T-helper 2 cell treated with Interferon-gamma antibody and Interleukin-4, amounts not matched to agents 100 ng/mL and 5 ng/mL, for 36 hours (primary cell): ENCODE measurements around the gene ITPRIPL1. TPM values are rescaled to one million over a fixed set of nuclear protein-coding genes. Genes with fewer than 3 reads are reported as not detected.

Source experiments
- intact Hi-C: fragments of 100-400 bp; cut with micrococcal nuclease; formaldehyde crosslinking; loops from one replicate; pipeline ENCODE4 v1.15.1; 2023
- total RNA-seq: library from RNA; stranded (reverse); gene quantifications from 2 replicates; pipeline ENCODE4 v1.2.3, GENCODE V29; 2022

The ITPRIPL1 gene
- total RNA-seq, 1 donor from 2014 or later: 35.8 TPM

- intact Hi-C loops: loop anchor here (1.0 to 10.0 kb wide), 7 partner anchors 16 to 316 kb away; partner anchors contain the start of genes ARID5A, CIAO1, DUSP2 and KANSL3
These were observed 4.1 kb upstream of the ITPRIPL1 start for GRCh38 chr2:96320728-96321622.

DNA sequence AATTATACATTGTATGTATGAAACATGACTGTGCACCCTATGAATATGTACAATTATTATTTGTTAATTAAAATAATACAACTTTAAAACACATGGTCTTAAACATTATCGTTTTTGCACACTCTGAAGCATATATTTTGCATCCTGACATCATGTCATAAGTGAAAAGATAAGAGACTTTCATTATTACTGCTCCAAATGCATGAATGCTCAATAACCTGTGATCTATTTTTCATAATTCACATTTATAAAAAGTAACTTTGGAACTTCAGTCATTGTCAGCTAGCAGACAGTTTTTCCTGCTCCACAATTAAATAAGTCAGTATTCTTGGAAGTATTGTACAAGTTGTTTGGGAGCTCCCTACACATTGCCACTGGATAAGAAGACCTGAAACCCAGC lies 1.3 kb upstream of the ITPRIPL1 start:
- intact Hi-C loops: loop anchor here (5.0 to 10.0 kb wide), 5 partner anchors 33 to 313 kb away; partner anchors contain the start of genes ARID5A, CIAO1, DUSP2 and KANSL3

DNA sequence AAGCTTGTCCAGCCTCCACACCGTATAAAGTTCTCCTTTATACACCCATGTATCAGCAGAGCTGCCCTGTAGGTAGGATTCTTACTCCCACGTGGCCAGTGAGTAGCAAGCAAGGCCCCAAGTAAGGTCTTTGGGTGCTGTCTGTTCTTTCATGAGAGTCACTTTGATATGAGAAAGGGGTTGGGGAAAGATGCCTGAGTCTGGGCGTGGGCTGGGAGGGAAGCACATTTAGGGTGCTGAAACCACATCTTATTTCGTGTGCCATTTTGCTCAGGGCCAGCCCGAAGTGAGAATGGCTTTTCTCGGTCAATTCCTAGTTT lies 436 bp upstream of the ITPRIPL1 start:
- intact Hi-C loops: loop anchor here (5.0 to 10.0 kb wide), 6 partner anchors 33 to 313 kb away; partner anchors contain the start of genes ARID5A, CIAO1, DUSP2 and KANSL3

DNA sequence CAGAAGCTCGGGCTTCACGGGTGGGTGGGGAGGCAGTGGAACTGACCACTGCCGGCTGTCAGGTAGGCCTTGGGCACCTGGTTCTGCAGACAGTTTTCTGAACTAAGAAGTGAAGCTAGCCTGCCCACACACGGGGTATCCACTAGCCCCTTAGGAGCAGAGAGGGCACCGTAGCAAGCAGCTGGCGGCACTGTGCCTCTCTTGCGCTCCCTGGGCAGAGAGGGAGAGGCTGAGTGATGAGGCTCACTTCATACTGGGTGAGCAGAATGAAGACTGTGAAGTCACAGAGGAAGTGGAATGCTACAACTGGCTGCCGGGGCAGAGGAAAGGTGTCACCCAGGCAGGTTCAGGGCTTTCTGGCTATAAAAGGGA lies 753 bp downstream of the ITPRIPL1 start:
- intact Hi-C loops: loop anchor here (1.0 to 10.0 kb wide), 3 partner anchors 9 to 181 kb away; partner anchors contain the start of genes DUSP2, NCAPH and STARD7

- intact Hi-C loops: loop anchor here (1.0 to 10.0 kb wide), 3 partner anchors 9 to 182 kb away; partner anchors contain the start of genes DUSP2, NCAPH and STARD7
These were observed 1.4 kb downstream of the ITPRIPL1 start for GRCh38 chr2:96326564-96326963.

DNA sequence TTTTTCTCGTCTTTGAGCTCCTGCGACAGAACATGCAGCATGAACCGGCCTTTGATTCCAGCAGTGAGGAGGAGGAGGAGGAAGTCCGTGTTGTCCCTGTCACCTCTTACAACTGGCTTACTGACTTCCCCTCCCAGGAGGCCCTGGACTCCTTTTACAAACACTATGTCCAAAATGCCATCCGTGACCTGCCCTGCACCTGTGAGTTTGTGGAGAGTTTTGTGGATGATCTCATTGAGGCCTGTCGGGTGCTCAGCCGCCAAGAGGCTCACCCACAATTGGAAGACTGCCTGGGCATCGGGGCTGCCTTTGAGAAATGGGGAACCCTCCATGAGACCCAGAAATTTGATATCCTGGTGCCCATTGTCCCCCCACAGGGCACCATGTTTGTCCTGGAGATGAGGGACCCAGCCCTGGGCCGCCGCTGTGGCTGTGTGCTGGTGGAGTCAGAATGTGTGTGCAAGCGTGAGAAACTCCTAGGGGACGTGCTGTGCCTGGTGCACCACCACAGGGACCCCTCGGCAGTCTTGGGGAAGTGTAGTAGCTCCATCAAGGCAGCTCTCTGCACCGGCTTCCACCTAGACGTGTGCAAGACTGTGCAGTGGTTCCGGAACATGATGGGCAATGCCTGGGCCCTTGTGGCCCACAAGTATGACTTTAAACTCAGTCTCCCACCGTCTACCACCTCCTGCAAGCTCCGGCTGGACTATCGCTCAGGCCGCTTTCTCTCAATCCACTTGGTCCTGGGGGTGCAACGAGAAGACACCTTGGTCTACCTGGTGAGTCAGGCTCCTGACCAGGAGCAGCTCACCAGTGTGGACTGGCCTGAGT lies 2.1 kb downstream of the ITPRIPL1 start:
- intact Hi-C loops: loop anchor here (1.0 to 10.0 kb wide), 3 partner anchors 8 to 182 kb away; partner anchors contain the start of genes DUSP2, NCAPH and STARD7

GRCh38 chr2:96329456-96329855 lies 4.3 kb downstream of the ITPRIPL1 start:
- intact Hi-C loops: loop anchor here (5.0 to 10.0 kb wide), 2 partner anchors 122 to 185 kb away; partner anchors contain the start of genes DUSP2 and STARD7

DNA sequence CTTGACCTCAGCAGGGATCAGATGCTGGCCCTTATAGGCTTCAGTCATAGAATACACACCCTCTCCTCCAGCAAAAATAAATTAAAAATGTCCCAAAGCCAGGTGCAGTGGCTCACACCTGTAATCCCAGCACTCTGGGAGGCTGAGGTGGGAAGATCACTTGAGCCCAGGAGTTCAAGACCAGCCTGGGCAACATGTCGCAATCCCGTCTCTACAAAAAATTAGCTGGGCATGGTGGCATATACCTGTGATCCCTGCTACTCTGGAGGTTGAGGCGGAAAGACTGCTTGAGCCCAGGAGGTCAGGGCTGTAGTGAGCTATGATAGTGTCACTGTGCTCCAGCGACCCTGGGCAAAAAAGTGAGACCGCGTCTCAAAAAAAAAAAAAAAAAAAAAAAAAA lies 4.8 kb downstream of the ITPRIPL1 start:
- intact Hi-C loops: loop anchor here (5.0 to 10.0 kb wide), 2 partner anchors 123 to 185 kb away; partner anchors contain the start of genes DUSP2 and STARD7

DNA sequence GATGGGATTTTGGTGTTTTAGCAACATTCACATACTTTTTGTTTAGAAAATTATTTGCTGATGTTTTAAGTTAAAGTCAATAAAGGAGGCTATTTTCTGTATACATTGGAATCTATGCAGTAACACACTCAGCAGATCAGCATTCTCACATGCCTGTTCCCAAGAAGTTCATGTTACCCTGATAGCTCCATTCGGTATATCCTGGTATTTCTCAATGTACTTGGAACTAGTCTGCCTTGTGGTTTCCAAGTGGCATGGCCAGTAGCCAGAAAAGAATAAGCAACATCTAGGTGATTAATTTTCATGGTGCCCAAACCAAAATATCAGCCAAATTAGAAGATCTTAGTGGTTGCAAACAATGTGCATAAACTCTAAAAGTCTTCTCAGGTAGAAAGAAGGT lies 5.3 kb downstream of the ITPRIPL1 start:
- intact Hi-C loops: no loop called here

DNA sequence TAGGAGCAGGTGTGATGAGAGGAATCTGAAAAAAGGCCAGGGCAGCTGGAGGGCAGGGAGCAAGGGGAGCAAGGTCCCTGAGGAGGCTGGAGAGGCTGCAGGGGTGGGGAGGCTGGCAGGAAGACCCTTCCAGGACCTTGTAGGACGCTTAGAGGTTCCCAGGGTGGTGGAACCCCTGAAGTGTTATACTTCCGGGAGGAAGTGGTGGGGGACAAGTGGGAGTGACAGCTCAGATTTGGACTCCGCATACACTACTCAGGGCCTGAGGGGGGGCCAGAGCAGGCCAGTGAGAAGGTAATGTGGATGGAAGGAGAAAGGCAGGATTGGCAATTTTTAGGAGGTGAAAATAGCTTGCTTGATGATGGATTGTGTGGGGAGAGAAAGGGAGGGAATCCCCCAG lies 8.6 kb downstream of the ITPRIPL1 start:
- intact Hi-C loops: no loop called here

DNA sequence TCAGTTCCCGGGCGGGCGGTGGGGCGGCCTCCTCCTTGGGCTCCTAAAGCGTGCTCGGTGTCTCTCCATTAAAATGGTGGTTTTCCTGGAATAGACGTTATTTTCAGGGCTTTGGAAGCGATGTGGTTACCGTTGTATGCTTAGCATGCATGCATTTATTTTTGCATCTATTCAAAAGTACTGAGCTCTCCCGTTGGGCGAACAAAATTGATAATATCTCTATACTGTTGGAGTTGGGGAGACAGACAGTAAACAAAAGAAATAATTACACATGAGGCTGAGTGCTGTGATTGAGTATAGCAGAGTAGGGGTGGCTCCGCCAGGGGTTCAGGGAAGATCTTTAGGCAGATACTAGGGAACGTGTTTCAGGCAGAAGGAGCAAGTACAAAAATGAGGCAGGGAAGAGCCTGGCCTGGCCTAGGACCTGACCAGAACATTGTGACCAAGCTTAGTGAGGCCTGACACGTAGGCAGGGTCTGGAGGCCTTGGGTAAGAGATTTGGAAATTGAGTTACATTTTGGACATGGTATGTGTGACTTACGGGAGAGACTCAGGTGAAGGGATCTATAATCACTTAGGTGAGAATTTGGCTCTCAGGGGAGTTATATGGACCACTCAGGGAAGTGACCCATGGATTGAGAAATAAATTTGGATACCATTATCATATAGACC lies 11.1 kb downstream of the ITPRIPL1 start:
- intact Hi-C loops: loop anchor here (1.0 to 2.0 kb wide), 2 partner anchors 8 to 15 kb away; no protein-coding TSS in a partner anchor

GRCh38 chr2:96336873-96337272 lies 11.8 kb downstream of the ITPRIPL1 start:
- intact Hi-C loops: loop anchor here (1.0 to 2.0 kb wide), 2 partner anchors 7 to 16 kb away; no protein-coding TSS in a partner anchor

- intact Hi-C loops: loop anchor here (5.0 kb wide), 3 partner anchors 147 to 197 kb away; partner anchors contain the start of genes ARID5A and DUSP2
These were observed 15.6 kb downstream of the ITPRIPL1 start for GRCh38 chr2:96340493-96341414.

DNA sequence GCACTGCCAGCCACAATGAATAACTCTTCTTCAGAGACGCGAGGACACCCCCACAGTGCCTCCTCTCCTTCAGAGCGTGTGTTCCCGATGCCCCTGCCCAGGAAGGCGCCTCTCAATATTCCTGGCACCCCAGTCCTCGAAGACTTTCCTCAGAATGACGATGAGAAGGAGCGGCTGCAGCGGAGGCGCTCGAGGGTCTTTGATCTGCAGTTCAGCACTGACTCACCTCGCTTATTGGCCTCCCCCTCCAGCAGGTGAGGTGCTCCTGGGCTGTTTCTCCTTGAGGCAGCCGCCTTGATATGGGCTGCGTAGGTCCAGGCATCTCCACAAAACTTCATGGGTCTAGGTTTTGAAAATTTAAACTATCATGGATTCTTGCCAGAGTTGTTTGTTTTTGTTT lies 16.5 kb downstream of the ITPRIPL1 start:
- intact Hi-C loops: loop anchor here (5.0 kb wide), 3 partner anchors 146 to 196 kb away; partner anchors contain the start of genes ARID5A and DUSP2

DNA sequence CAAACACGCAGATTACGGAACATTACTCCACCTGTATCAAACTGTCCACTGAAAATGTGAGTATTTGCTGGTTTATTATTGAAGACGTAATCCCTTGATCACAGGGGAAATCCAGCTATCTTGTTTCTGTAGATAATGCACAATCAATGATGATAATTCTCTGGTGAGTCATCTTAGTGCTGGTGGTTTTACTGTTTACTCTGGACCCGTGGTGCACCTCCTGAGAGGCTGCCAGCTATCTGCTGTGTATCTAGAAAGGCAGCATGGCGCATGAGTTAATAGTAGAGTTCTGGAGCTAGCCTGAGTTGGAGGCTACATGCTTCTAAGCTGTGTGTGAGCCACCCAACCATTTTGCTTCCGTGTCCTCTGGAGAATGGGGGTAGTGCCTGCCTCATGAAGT lies 17.0 kb downstream of the ITPRIPL1 start:
- intact Hi-C loops: loop anchor here (5.0 kb wide), 3 partner anchors 145 to 195 kb away; partner anchors contain the start of genes ARID5A and DUSP2

DNA sequence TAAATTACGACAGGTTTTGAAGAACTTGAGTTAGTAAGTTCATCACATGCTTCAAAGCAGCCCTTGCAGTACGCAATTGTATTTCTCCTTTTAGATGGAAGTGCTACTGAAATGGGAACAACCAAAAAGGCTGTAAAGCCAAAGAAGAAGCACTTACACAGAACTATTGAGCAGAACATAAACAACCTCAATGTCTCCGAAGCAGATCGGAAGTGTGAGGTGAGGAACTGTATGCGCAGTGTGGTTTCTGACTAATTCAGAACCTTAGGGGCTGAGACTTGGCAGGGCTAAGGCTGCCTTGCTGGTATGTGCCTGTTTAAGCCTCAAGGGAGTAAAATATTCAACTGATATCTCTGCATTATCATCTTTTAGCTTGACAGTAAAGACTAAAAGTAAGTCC lies 18.9 kb downstream of the ITPRIPL1 start:
- intact Hi-C loops: loop anchor here (1.0 to 5.0 kb wide), 6 partner anchors 8 to 197 kb away; partner anchors contain the start of genes ARID5A, DUSP2 and SNRNP200

- intact Hi-C loops: no loop called here
These were observed 20.3 kb downstream of the ITPRIPL1 start for GRCh38 chr2:96345438-96345837.

- intact Hi-C loops: no loop called here
These were observed 20.8 kb downstream of the ITPRIPL1 start for GRCh38 chr2:96345868-96346462.

- intact Hi-C loops: no loop called here
These were observed 22.3 kb downstream of the ITPRIPL1 start for GRCh38 chr2:96347395-96347794.
